A549 treated with dexamethasone at 1 μM for 4 hours (cell line): ENCODE results near the gene DCAF15. TPM values are rescaled to one million over a fixed set of nuclear protein-coding genes. Genes with fewer than 3 reads are reported as not detected.

Experiments used
- total RNA-seq: library from RNA; stranded (reverse); fragments of 200-300 nt; extraction: Qiagen RNA extraction; gene quantifications from 5 replicates; pipeline ENCODE4 v1.2.3, GENCODE V29; 2022

DCAF15 gene
- total RNA-seq = 16.7 to 20.8 TPM (median 19.9 TPM) in 5 replicates

GRCh38 chr19:13952154-13952930 lies at the start of gene DCAF15:
TSS of gene DCAF15 (plus strand) at chr19:13952509. CDS start at chr19:13952513, 4 bp downstream.

GRCh38 chr19:13905634-13906520 lies 46.4 kb upstream of the DCAF15 start, which contains the start of the genes BRME1 and CC2D1A:
TSS of gene BRME1 (minus strand) at chr19:13906117. CDS start at chr19:13904892, 1,225 bp downstream.
TSS of gene CC2D1A (plus strand) at chr19:13906201. CDS start at chr19:13906442, 241 bp downstream.

GRCh38 chr19:13938301-13939064 lies 13.8 kb upstream of the DCAF15 start, which contains the start of gene PODNL1:
TSS of gene PODNL1 (minus strand) at chr19:13938417. CDS start at chr19:13938181, 236 bp downstream.

GRCh38 chr19:14006085-14006765 lies 53.9 kb downstream of the DCAF15 start, which contains the start of gene RFX1:
TSS of gene RFX1 (minus strand) at chr19:14006320. CDS start at chr19:13993843, 12,477 bp downstream.

Other genes starting within 250 kb of the DCAF15 start
- 7.1 to 13.8 TPM (median 12.8 TPM) in 5 replicates for gene MRI1, start 188.0 kb upstream of the DCAF15 start, total RNA-seq
- 142 to 202 TPM (median 181 TPM) in 5 replicates for gene C19orf53, start 178.1 kb upstream of the DCAF15 start, total RNA-seq
- 2.1 to 3.2 TPM (median 2.9 TPM) in 5 replicates for gene ZSWIM4, start 157.1 kb upstream of the DCAF15 start, total RNA-seq
- gene NANOS3, start 75.4 kb upstream of the DCAF15 start, total RNA-seq = 1.3 to 3.4 TPM (median 2.5 TPM) in 5 replicates
- gene BRME1, start 46.4 kb upstream of the DCAF15 start, total RNA-seq = 0.51 to 0.96 TPM (median 0.64 TPM) in 5 replicates
- 6.3 to 10.5 TPM (median 10.4 TPM) in 5 replicates for gene CC2D1A, start 46.3 kb upstream of the DCAF15 start, total RNA-seq
- 1.2 to 1.5 TPM (median 1.2 TPM) in 5 replicates for gene PODNL1, start 14.1 kb upstream of the DCAF15 start, total RNA-seq
- 2.1 to 5.1 TPM (median 5.1 TPM) in 5 replicates for gene RFX1, start 53.8 kb downstream of the DCAF15 start, total RNA-seq
- not detected in 5 replicates for gene RLN3, start 75.6 kb downstream of the DCAF15 start, total RNA-seq
- gene IL27RA, start 79.3 kb downstream of the DCAF15 start, total RNA-seq = 7.0 to 10.6 TPM (median 8.7 TPM) in 5 replicates
- 1.5 to 2.1 TPM (median 1.9 TPM) in 5 replicates for gene PALM3, start 109.6 kb downstream of the DCAF15 start, total RNA-seq
- 2.0 to 4.6 TPM (median 3.6 TPM) in 5 replicates for gene MISP3, start 120.3 kb downstream of the DCAF15 start, total RNA-seq
- gene C19orf67, start 133.3 kb downstream of the DCAF15 start, total RNA-seq = not detected in 5 replicates
- gene SAMD1, start 138.2 kb downstream of the DCAF15 start, total RNA-seq = 26.8 to 44.2 TPM (median 40.6 TPM) in 5 replicates
- 33.2 to 40.2 TPM (median 37.5 TPM) in 5 replicates for gene PRKACA, start 165.3 kb downstream of the DCAF15 start, total RNA-seq
- 25.2 to 28.6 TPM (median 28.1 TPM) in 5 replicates for gene ASF1B, start 184.1 kb downstream of the DCAF15 start, total RNA-seq